ENCODE results near the gene CDH23. TPM values are rescaled to one million over a fixed set of nuclear protein-coding genes. Genes with fewer than 3 reads are reported as not detected.
A peak's percentile ranks its signal among the peaks of the same experiment; 100 is the strongest.

CDH23 gene
- total and polyA plus RNA-seq, 9 of the 15 experiments (the other 6 are each of a cell fraction or from before 2014, with no cell fraction given), result 0.18 to 1.2 (median 0.47) TPM

DNA sequence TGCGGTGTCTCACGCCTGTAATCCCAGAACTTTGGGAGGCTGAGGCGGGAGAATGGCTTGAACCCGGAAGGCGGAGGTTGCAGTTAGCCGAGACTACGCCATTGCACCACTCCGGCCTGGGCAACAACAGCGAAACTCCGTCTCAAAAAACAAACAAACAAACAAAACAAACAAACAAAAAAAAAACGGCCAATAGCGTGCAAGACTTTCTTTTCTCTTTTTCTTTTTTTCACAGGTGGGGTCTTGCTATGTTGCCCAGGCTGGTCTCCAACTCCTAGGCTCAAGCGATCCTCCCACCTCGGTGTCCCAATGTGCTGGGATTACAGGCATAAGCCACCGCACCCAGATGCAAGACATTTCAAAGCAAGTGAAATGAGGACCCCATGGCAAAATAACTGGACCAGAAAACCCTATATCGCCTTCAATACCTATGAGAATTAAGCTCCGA is 452.8 kb downstream of the CDH23 start (continued):
- TF ChIP-seq SRSF3 (IDR thresholded peaks at IDR 0.05; ENCODE audit: insufficient read depth, low read length) (no peak), RBFOX2 (IDR thresholded peaks at IDR 0.05; ENCODE audit: low read depth, low read length) (peak; percentile 56), ZFP30 (CRISPR knock-in tag; IDR thresholded peaks at IDR 0.05; ENCODE audit: borderline replicate concordance) (no peak), CEBPG (CRISPR knock-in tag; IDR thresholded peaks at IDR 0.05) (peak; percentile 40; the same call in 1 of the 2 replicates), CEBPG (tag; conservative IDR thresholded peaks at IDR 0.05 in 1 of 2, IDR thresholded peaks at IDR 0.05 in 1 of 2) (no peak; a peak in 1 of 4 replicates), NONO (IDR thresholded peaks at IDR 0.05; ENCODE audit: low read depth in 2 of 2, low read length in 1 of 2) (no peak), NBN (IDR thresholded peaks at IDR 0.05; ENCODE audit: low read depth) (peak; percentile 59; the same call in 1 of the 2 replicates), FOXK1 (CRISPR knock-in tag; IDR thresholded peaks at IDR 0.05; ENCODE audit: borderline replicate concordance) (peak; percentile 90; the same call in 1 of the 2 replicates), SMAD4 (CRISPR knock-in tag; conservative IDR thresholded peaks at IDR 0.05) (0 out of 2 replicates have a peak, but pooled peaks have one; percentile 37), SLC30A9 (CRISPR knock-in tag; IDR thresholded peaks at IDR 0.05) (no peak), HDGF (IDR thresholded peaks at IDR 0.05) (peak; percentile 64; the same call in 1 of the 2 replicates), ZNF121 (CRISPR knock-in tag; conservative IDR thresholded peaks at IDR 0.05) (peak; percentile 100), TSC22D4 (tag; IDR thresholded peaks at IDR 0.05) (no peak), ZNF316 (IDR thresholded peaks at IDR 0.05) (no peak), WHSC1 (IDR thresholded peaks at IDR 0.05; ENCODE audit: low read length) (no peak), TRIM28 (IDR thresholded peaks at IDR 0.05) (0 out of 2 replicates have a peak, but pooled peaks have one; percentile 44), DNMT1 (IDR thresholded peaks at IDR 0.05) (no peak), RCOR1 (IDR thresholded peaks at IDR 0.05; ENCODE audit: borderline replicate concordance in 1 of 2, low read depth in 2 of 2, low read length in 2 of 2) (peak in 1 of 2 experiments; percentile 45; a peak in 1 of 4 replicates)
- TF ChIP-seq, protein P1, sequence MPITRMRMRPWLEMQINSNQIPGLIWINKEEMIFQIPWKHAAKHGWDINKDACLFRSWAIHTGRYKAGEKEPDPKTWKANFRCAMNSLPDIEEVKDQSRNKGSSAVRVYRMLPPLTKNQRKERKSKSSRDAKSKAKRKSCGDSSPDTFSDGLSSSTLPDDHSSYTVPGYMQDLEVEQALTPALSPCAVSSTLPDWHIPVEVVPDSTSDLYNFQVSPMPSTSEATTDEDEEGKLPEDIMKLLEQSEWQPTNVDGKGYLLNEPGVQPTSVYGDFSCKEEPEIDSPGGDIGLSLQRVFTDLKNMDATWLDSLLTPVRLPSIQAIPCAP (CRISPR knock-in tag; IDR thresholded peaks at IDR 0.05; ENCODE audit: borderline replicate concordance), result no peak
- TF ChIP-seq, protein P2, sequence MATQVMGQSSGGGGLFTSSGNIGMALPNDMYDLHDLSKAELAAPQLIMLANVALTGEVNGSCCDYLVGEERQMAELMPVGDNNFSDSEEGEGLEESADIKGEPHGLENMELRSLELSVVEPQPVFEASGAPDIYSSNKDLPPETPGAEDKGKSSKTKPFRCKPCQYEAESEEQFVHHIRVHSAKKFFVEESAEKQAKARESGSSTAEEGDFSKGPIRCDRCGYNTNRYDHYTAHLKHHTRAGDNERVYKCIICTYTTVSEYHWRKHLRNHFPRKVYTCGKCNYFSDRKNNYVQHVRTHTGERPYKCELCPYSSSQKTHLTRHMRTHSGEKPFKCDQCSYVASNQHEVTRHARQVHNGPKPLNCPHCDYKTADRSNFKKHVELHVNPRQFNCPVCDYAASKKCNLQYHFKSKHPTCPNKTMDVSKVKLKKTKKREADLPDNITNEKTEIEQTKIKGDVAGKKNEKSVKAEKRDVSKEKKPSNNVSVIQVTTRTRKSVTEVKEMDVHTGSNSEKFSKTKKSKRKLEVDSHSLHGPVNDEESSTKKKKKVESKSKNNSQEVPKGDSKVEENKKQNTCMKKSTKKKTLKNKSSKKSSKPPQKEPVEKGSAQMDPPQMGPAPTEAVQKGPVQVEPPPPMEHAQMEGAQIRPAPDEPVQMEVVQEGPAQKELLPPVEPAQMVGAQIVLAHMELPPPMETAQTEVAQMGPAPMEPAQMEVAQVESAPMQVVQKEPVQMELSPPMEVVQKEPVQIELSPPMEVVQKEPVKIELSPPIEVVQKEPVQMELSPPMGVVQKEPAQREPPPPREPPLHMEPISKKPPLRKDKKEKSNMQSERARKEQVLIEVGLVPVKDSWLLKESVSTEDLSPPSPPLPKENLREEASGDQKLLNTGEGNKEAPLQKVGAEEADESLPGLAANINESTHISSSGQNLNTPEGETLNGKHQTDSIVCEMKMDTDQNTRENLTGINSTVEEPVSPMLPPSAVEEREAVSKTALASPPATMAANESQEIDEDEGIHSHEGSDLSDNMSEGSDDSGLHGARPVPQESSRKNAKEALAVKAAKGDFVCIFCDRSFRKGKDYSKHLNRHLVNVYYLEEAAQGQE (IDR thresholded peaks at IDR 0.05; ENCODE audit: borderline replicate concordance), result no peak
- TF ChIP-seq, protein P2 (CRISPR knock-in tag; IDR thresholded peaks at IDR 0.05; ENCODE audit: low read depth), result no peak
